ENCODE measurements around the gene GRSF1.
"Not testable (repeated sequence)": the region's sequence is repeated elsewhere in the genome, so short reads cannot be mapped to it uniquely, and the experiment has no call there.

GRSF1 gene

GRCh38 chr4:70842761-70843435, 3.2 kb upstream of the GRSF1 start:
- TF ChIP-seq CTCF (IDR thresholded peaks at IDR 0.05; ENCODE audit: low read depth, low read length, missing control alignments), result no peak
- no peak for DNase-seq (ENCODE audit: low read depth)
- no peak overlapping the region for H3K4me3 ChIP-seq (ENCODE audit: low read depth, low read length)

- DNase-seq (ENCODE audit: low read depth), result no peak
- TF ChIP-seq CTCF (IDR thresholded peaks at IDR 0.05; ENCODE audit: low read depth, low read length, missing control alignments), result no peak
- H3K4me3 ChIP-seq (ENCODE audit: low read depth, low read length), result no peak overlapping the region
Observed at GRCh38 chr4:70841951-70842350, 2.3 kb upstream of the GRSF1 start.

- H3K4me3 ChIP-seq (ENCODE audit: low read depth, low read length), result no peak overlapping the region
- no peak for DNase-seq (ENCODE audit: low read depth)
- no peak for TF ChIP-seq CTCF (IDR thresholded peaks at IDR 0.05; ENCODE audit: low read depth, low read length, missing control alignments)
Observed at GRCh38 chr4:70841211-70841610, 1.5 kb upstream of the GRSF1 start.

GRCh38 chr4:70840631-70841030, 941 bp upstream of the GRSF1 start:
- DNase-seq (ENCODE audit: low read depth), result not testable (repeated sequence)

GRCh38 chr4:70840137-70840536, 447 bp upstream of the GRSF1 start:
- not testable (repeated sequence) for H3K4me3 ChIP-seq (ENCODE audit: low read depth, low read length); DNase-seq (ENCODE audit: low read depth)

More at GRCh38 chr4:70840631-70841030, 941 bp upstream of the GRSF1 start:
- H3K4me3 ChIP-seq (ENCODE audit: low read depth, low read length), result not testable (repeated sequence)

GRCh38 chr4:70838666-70839588, 763 bp downstream of the GRSF1 start:
- TF ChIP-seq CTCF (IDR thresholded peaks at IDR 0.05; ENCODE audit: low read depth, low read length, missing control alignments), result no peak
- DNase-seq (ENCODE audit: low read depth), result no peak
- peak overlapping the region; percentile 65 for H3K4me3 ChIP-seq (ENCODE audit: low read depth, low read length)

GRCh38 chr4:70838204-70838603, 1.5 kb downstream of the GRSF1 start:
- H3K4me3 ChIP-seq (ENCODE audit: low read depth, low read length), result peak overlapping the region; percentile 65
- DNase-seq (ENCODE audit: low read depth), result no peak
- TF ChIP-seq CTCF (IDR thresholded peaks at IDR 0.05; ENCODE audit: low read depth, low read length, missing control alignments), result no peak

- DNase-seq (ENCODE audit: low read depth), result no peak
- H3K4me3 ChIP-seq (ENCODE audit: low read depth, low read length), result no peak overlapping the region
- no peak for TF ChIP-seq CTCF (IDR thresholded peaks at IDR 0.05; ENCODE audit: low read depth, low read length, missing control alignments)
Observed at GRCh38 chr4:70836081-70836480, 3.6 kb downstream of the GRSF1 start.
